MM.1S (cell line): ENCODE measurements around the gene PTTG1.

Experiments used
- CTCF ChIP-seq: fragments of 300-600 bp; sonication (generic); IDR thresholded peaks from 2 replicates; pipeline ENCODE4 v1.5.1; 2016; ENCODE audit warnings: antibody characterized with exemption, low read length, mixed read lengths
- EZH2 ChIP-seq: fragments of 300-600 bp; sonication (generic); optimal IDR thresholded peaks from 2 replicates; pipeline ENCODE3; 2017; ENCODE audit warnings: low read depth, mild to moderate bottlenecking, antibody characterized with exemption, low read length, mixed read lengths

GRCh38 chr5:160463227-160463626 is 41.6 kb downstream of the PTTG1 start:
- no peak for TF ChIP-seq CTCF
- TF ChIP-seq EZH2 = no peak
